AG08395 (cell line): ENCODE data around the gene EIF4G2.
"Not testable (repeated sequence)": the region's sequence is repeated elsewhere in the genome, so short reads cannot be mapped to it uniquely, and the experiment has no call there.

Experiments used
- DNase-seq: peaks from one replicate; pipeline ENCODE4 v3.0.0; 2012; ENCODE audit warnings: mixed read lengths, low spot score

The EIF4G2 gene

DNA sequence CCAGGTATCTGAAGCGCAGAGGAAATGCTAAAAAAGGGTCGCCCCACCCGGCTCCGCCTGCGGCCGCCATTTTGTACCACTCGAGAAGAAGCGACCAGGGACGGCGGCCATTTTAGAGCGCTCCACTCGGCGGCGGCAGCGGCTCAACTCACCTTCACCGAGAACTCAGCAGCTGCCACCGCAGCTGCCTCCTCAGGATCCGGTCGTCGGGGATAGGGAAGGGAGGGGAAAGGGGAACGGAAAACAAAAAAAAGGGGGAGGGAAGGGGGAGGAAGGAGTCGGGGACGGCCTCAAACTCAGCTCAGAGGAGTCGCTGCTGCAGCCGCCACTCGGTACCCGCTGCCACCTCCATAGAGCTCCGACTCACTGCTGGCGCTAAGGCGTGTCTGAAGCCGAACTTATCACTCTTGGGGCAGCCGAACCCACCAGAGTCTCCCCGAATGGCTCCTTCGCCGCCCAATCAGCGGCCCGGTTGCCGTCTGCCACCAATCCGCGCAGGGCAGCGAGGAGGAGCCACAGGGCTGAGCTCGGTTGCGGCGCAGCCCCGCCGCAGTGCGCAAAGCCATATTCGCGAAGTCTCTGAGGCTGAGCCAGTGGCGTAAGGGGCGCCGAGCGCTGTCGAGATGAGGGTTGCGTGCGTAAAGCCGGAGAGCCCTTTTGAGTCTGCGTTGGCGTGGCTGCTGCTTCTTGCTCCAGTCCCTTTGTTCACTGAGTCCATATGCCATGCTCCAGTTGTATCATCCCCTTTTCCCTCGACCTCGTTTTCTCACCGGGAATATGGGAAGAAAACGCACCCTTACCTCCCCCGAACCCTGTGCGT is at the start of gene EIF4G2:
EIF4G2 (minus strand) TSS at position 374 of the 820 bp plus-strand sequence.
- DNase-seq, result peak; percentile 99

GRCh38 chr11:10857709-10858438 is 49.1 kb upstream of the EIF4G2 start, which contains the start of gene ZBED5:
Gene ZBED5 (minus strand): TSS chr11:10858053. CDS start chr11:10854945, 3,108 bp downstream.
- DNase-seq, result peak; percentile 96

- DNase-seq, result no peak
These were observed 48.7 kb upstream of the EIF4G2 start for GRCh38 chr11:10857459-10857708.

DNA sequence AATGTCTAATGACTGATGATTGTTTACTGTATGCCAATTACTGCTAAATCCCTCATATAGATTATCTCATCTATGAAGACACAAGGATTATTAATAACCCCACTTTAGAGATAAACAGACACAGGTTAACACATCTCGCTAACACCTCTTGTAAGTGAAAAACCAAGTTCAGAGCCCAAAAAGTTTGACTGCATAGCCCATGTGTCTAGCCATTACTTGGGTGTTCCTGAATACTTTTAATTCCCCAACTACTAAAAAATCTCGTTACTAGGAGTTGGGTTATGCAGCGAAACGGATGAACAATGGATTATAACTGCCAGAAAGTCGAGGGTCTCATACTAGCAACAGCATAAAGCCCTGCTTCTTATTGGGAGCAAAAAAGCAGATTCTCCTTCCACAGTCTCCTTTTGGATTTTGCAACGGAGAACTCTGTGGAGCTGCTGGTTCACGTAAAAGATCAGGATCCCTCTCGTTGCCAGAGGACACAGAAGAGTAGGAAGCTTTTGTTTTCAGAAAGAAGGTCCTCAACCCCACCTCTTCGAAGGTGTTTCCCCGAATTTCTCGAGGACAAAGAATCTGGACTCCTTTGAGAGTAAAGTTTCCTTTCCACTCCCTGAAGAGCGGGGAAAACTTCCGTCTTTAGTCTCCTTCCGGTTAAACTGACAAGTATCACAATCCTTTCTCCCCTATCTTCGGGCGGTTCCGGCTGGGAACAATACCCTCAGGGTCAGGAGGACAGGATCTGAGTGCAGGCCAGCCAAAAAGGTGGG is 48.1 kb upstream of the EIF4G2 start:
- DNase-seq, result peak; percentile 32

DNA sequence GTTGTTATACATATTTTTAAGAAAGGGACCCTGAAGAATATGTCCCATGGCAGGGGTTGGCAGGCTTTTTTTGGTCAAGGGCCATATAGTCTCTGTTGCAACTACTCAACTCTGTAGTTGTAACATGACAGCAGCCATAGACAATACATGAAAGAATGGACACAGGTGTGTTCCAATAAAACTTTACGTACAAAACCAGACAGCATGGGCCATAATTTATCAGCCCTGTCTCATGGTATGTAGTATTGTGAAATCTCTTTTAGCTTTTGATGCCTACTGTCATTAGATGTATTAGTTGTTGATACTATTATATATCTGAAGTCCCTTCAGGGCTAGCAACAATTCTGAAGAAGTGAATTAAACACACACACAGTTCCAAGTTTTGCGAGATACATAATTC is 46.6 kb upstream of the EIF4G2 start:
- DNase-seq, result no peak

DNA sequence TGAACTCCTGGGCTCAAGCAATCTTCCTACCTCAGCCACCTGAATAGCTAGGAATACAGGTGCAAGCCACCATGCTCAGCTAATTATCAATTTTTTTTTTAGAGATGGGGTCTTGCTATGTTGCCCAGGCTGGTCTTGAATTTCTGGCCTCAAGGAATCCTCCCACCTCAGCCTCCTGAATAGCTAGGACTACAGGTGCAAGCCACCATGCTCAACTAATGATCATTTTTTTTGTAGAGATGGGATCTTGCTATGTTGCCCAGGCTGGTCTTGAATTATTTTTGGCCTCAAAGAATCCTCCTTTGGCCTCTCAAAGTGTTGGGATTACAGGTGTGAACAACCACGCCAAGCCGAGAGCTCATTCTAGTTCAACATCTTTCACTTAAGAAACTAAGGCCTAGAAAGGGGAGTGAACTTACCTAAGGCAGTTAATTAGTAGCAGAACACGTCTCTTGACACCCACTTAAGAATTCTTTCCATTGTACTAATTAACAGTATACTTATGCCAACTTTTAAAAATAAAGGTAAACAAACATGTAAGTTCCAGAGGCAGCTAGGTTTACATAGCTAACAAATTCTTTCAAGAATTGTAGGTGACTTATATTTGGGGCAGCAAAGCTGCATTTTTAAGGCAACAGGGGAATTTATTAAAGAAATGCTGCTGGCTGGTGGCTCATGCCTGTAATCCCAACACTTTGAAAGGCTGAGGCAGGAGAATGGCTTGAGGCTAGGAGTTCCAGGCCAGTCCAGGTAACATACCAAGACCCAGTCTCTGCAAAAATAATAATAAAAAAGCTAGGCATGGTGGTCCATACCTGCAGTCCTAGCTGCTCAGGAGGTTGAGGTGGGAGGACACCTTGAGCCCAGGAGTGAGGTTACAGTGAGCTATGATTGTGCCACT is 39.5 kb upstream of the EIF4G2 start:
- no peak for DNase-seq

- no peak for DNase-seq
These were observed 37.9 kb upstream of the EIF4G2 start for GRCh38 chr11:10846660-10847059.

GRCh38 chr11:10845589-10845988 is 36.9 kb upstream of the EIF4G2 start:
- no peak for DNase-seq

GRCh38 chr11:10844796-10845195 is 36.1 kb upstream of the EIF4G2 start:
- DNase-seq, result no peak

DNA sequence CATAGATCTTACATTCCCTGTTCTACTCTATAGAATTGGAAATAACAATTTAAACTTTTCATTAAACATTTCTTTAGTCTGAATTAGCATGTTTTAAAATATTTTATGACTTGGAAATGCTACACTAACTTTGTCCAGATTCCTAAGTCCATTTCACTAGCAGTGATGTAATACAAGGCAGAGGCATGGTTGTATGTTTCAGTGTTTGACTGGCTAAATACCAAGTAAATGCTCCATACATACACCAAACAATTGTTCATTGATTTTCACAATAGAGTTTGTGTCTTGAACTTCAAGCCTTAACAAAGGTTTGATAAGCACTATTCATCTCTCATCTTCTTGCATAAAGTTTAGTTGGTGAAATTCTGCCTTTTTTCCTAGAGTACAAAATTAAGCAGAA is 35.6 kb upstream of the EIF4G2 start:
- no peak for DNase-seq

DNA sequence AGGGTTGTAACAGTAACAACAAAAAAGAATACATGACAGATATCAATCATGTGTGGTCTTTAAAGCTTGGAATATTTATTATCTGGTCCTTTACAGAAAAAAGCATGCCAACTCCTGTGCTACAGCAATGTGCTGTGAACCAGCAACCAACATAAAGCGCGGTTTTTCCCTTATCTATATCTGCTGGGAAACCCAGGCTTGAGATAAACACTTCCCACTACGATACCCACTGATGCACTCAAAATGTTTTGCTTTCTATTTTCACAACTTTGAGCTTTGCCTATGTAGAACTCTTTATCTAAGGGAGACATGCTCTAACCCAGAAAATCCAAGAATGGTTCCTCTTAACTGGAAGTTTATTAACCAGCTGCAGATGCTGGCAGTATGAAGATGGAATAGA is 30.2 kb upstream of the EIF4G2 start:
- DNase-seq, result no peak

GRCh38 chr11:10838083-10838482 is 29.4 kb upstream of the EIF4G2 start:
- DNase-seq, result no peak

DNA sequence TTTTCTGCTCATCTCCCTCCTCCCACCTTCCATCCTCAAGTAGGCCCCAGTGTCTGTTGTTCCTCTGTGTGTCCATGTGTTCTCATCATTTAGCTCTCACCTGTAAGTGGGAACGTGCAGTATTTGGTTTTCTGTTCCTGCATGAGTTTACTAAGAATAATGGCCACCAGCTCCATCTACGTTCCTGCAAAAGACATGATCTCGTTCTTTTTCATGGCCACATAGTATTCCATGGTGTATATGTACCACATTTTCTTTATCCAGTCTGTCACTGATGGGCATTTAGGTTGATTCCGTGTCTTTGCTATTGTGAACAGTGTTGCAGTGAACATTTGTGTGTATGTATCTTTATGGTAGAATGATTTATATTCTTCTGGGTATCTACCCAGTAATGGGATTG is 28.2 kb upstream of the EIF4G2 start:
- not testable (repeated sequence) for DNase-seq

DNA sequence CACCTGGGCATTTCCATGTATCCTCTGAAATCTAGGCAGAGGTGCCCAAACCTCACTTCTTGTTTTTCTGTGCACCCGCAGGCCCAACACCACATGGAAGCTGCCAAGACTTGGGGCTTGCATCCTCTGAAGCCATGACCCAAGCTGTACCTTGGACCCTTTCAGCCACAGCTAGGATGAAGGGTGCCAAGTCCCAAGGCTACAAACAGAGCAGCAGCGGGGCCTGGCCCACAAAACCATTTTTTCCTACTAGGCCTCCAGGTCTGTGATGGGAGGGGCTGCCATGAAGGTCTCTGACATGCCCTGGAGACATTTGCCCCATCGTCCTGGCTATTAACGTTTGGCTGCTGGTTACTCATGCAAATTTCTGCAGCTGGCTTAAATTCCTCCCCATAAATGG is 20.4 kb upstream of the EIF4G2 start:
- DNase-seq, result no peak

- no peak for DNase-seq
These were observed 19.7 kb upstream of the EIF4G2 start for GRCh38 chr11:10828402-10828801.

DNA sequence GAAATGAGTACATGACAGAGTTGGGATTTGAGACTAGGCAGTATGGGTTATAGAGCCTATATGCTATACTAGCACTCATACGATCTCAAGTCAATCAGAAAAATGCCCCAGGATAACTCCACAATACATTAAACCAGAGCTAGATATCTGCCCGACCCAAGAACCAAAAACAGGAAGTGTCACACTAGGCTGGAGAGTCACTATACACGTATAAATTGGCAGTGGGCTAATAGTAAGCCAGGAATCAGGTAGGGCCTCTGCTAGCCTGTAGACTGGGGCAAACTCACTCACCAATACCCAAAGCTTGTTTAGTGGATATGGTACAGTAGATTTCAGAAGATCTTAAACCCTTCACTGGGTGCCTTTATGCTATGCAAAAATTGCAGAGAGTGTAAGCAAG is 16.2 kb upstream of the EIF4G2 start:
- DNase-seq, result no peak

DNA sequence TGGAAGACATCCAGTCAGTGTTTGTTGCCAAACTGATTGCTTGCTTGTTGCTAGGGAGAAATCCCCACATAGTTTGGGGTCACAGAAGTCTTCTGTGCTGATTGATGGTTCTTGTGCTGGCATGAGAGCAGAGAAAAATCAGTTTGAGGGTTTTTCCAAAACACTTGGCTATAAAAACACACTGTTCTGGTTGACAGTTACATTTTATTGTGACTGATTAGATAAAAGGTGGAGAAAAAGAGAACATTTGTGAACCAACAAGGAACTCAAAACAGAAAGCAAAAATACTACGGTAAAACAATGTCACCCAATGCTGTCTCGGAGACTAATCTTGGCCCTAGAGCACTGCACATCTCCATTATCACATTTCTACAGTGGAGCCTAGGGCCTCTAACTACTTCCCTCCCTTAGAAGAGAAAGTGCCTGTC is 14.4 kb upstream of the EIF4G2 start:
- DNase-seq, result no peak

DNA sequence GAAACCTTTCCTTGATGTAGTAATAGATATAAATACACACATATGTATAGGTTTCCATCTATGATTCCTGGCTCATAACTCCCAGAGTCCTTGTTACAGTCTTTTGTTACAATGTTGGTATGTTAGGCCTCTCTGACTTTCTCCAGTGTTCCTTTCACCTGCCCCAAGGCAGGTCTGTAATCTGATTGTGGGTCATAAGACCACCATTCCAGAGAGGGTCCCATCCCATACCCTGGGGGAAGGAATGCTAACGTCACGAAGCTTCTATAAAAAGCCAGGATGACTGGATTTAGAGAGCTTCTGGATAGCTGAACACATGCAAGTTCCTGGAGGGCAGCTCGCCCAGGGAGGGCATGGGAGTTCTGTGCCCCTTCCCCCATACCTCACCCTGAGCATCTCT is 13.8 kb upstream of the EIF4G2 start:
- not testable (repeated sequence) for DNase-seq

GRCh38 chr11:10818594-10818993 is 9.9 kb upstream of the EIF4G2 start:
- peak; percentile 75 for DNase-seq

DNA sequence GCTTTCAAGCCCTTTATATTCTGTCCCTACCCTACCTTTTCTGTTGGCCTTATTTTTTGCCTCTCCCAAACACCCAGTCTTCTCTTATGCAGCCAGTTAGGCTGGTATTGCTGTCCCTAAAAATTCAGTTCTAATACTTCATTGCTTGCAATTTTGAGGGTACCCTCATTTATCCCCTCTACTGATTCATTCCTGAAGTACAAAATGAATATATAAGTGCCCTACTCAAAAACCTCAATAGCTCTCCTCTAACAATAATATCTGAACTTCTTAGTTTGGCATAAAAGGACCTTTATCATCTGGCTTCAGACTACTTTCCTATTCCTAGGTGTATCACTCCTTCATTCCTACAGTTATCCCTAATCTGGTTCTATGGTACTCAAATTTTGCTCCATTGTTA is 5.2 kb upstream of the EIF4G2 start:
- DNase-seq, result no peak

DNA sequence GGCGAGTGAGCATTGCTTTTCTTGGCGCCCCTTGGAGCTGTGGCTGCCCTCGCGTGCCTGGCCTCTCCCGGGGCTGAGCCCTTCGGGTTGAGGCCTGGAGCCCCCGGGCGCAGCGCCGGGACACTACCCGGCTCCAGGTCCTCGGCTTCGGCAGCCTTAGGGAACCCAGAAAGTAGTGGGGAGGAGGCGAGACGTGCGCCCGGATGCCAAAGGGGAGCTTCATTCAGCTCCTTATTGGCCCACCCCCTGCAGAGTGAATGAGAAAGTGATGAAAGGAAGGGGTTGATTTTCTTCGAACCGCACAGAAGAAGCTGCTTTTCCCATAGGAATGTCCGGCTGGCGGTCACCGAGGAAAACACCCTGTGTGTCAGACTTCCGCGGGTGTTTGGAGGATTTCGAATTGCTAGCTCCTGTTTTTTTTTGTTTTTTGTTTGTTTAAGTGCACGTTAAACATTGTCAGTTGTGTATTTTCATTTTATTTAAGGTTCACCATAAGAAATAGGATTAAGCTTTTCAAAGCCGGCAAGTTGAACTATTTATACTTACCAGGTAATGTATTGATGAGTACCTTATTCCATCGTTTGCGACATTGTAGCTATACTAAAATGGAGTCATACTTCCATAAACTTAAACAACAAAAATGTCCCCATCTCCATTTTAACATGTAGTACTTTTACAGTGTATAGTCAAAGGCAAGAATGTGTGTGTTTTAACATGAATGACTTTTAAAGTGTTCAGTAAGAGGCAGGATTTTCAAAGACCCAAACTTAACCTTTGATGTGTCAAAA is 841 bp upstream of the EIF4G2 start:
- DNase-seq, result peak; percentile 76
